GM18526 (cell line): Measurements from ENCODE around the gene TM9SF4.

Source experiments
- POLR2A ChIP-seq: IDR thresholded peaks from 3 replicates; pipeline ENCODE4 v1.6.1; 2011; ENCODE audit not compliant: insufficient read length; ENCODE audit errors: extremely low read depth

TM9SF4 gene

GRCh38 chr20:32188376-32189122 is 79.0 kb downstream of the TM9SF4 start:
- no peak for TF ChIP-seq POLR2A

- TF ChIP-seq POLR2A, result no peak
Measured at GRCh38 chr20:32189123-32189410, 79.6 kb downstream of the TM9SF4 start.

GRCh38 chr20:32189691-32190615 is 80.4 kb downstream of the TM9SF4 start:
- no peak for TF ChIP-seq POLR2A

GRCh38 chr20:32190616-32191415 is 81.3 kb downstream of the TM9SF4 start:
- TF ChIP-seq POLR2A, result no peak

GRCh38 chr20:32191422-32191821 is 81.9 kb downstream of the TM9SF4 start:
- no peak for TF ChIP-seq POLR2A

- no peak for TF ChIP-seq POLR2A
Measured at GRCh38 chr20:32191873-32192272, 82.4 kb downstream of the TM9SF4 start.

- TF ChIP-seq POLR2A, result no peak
Measured at GRCh38 chr20:32192698-32193097, 83.2 kb downstream of the TM9SF4 start.

- TF ChIP-seq POLR2A, result no peak
Measured at GRCh38 chr20:32193996-32194395, 84.5 kb downstream of the TM9SF4 start.

GRCh38 chr20:32195581-32195980 is 86.1 kb downstream of the TM9SF4 start:
- TF ChIP-seq POLR2A, result no peak

- no peak for TF ChIP-seq POLR2A
Measured at GRCh38 chr20:32199006-32199405, 89.5 kb downstream of the TM9SF4 start.

- no peak for TF ChIP-seq POLR2A
Measured at GRCh38 chr20:32201296-32201976, 91.9 kb downstream of the TM9SF4 start.

GRCh38 chr20:32201977-32202363 is 92.5 kb downstream of the TM9SF4 start:
- TF ChIP-seq POLR2A, result no peak

GRCh38 chr20:32203356-32204204 is 94.1 kb downstream of the TM9SF4 start:
- no peak for TF ChIP-seq POLR2A
